OCI-LY7 (cell line): ENCODE results near the gene PTPN13. TPM values are rescaled to one million over a fixed set of nuclear protein-coding genes. Genes with fewer than 3 reads are reported as not detected.

Source experiments
- BruUV-seq: library from RNA; stranded (reverse); fragments of 400-500 nt; replicated peaks from 2 replicates; lab custom pipeline; 2021; lab: Mats Ljungman, UMichigan
- CTCF ChIA-PET: fragments of 300-600 bp; sonication (Branson Sonifier 250); formaldehyde crosslinking; loops from one replicate; lab custom pipeline; 2022; ENCODE audit warnings: antibody characterized with exemption; ENCODE audit not compliant: unreplicated experiment; lab: Charles Lee
- POLR2A ChIA-PET: fragments of 300-600 bp; sonication (Branson Sonifier 250); formaldehyde crosslinking; loops from one replicate; lab custom pipeline; 2022; ENCODE audit warnings: antibody characterized with exemption; lab: Charles Lee
- DNase-seq: peaks from one replicate; pipeline ENCODE4 v3.0.0-alpha.2; 2015; ENCODE audit warnings: low spot score
- H2AFZ ChIP-seq: fragments of 200-600 bp; sonication (generic), shearing (Covaris generic); 2 replicates; pipeline ENCODE4 v1.6.1; 2014; ENCODE audit warnings: mild to moderate bottlenecking, antibody characterized with exemption, low read length, moderate library complexity
- H3K27ac ChIP-seq: fragments of 200-600 bp; sonication (generic); 2 replicates; pipeline ENCODE4 v1.5.1; 2014; ENCODE audit warnings: mixed run types, low read depth, mild to moderate bottlenecking, moderate library complexity, low read length, inconsistent platforms; ENCODE audit not compliant: poor library complexity, severe bottlenecking
- H3K36me3 ChIP-seq: fragments of 200-600 bp; sonication (generic); 2 replicates; pipeline ENCODE4 v1.6.1; 2014; ENCODE audit warnings: mild to moderate bottlenecking, antibody characterized with exemption, low read length, moderate library complexity, mixed read lengths; ENCODE audit not compliant: insufficient read depth
- H3K4me1 ChIP-seq: fragments of 200-600 bp; sonication (generic); 2 replicates; pipeline ENCODE4 v1.5.1; 2014; ENCODE audit warnings: mild to moderate bottlenecking, low read length; ENCODE audit not compliant: insufficient read depth, poor library complexity, severe bottlenecking
- H3K4me2 ChIP-seq: fragments of 200-600 bp; sonication (generic); 2 replicates; pipeline ENCODE4 v1.6.1; 2014; ENCODE audit warnings: mild to moderate bottlenecking, low read length
- H3K4me3 ChIP-seq: fragments of 200-600 bp; sonication (generic); 2 replicates; pipeline ENCODE4 v1.5.1; 2014; ENCODE audit warnings: mild to moderate bottlenecking, low read depth, low read length; ENCODE audit not compliant: poor library complexity, severe bottlenecking
- H3K79me2 ChIP-seq: fragments of 200-600 bp; sonication (generic); 2 replicates; pipeline ENCODE4 v1.6.1; 2016; ENCODE audit warnings: low read depth, mild to moderate bottlenecking, low read length, moderate library complexity, mixed read lengths; ENCODE audit not compliant: insufficient read depth
- H3K9me2 ChIP-seq: fragments of 200-600 bp; sonication (generic); 2 replicates; pipeline ENCODE4 v1.6.1; 2016; ENCODE audit warnings: mild to moderate bottlenecking, low read length, mixed read lengths; ENCODE audit not compliant: insufficient read depth
- H3K9me3 ChIP-seq: fragments of 200-600 bp; sonication (generic); 2 replicates; pipeline ENCODE4 v1.6.1; 2014; ENCODE audit warnings: mild to moderate bottlenecking, mixed run types, low read length, mixed read lengths
- H4K20me1 ChIP-seq: fragments of 200-600 bp; sonication (generic); 2 replicates; pipeline ENCODE4 v1.6.1; 2014; ENCODE audit warnings: mild to moderate bottlenecking, antibody characterized with exemption, low read length, moderate library complexity, mixed read lengths; ENCODE audit not compliant: insufficient read depth
- EZH2phosphoT487 ChIP-seq: fragments of 200-600 bp; sonication (generic); IDR thresholded peaks from 2 replicates; pipeline ENCODE4 v1.6.1; 2018; ENCODE audit warnings: low read depth, borderline replicate concordance, mild to moderate bottlenecking, mixed run types, antibody characterized with exemption, low read length, moderate library complexity, mixed read lengths
- intact Hi-C: fragments of 100-400 bp; cut with micrococcal nuclease; formaldehyde crosslinking; loops from one replicate; pipeline ENCODE4 v1.10.0; 2022; ENCODE audit not compliant: unreplicated experiment
- total RNA-seq, 2 experiments: library from RNA; depleted of rRNA in 1 of 2; stranded (reverse); fragments of >200 nt in 1 of 2; shearing (Covaris generic) in 1 of 2; gene quantifications; 2 replicates each; pipeline ENCODE4 v1.2.3, GENCODE V29; 2014 to 2022
- TF ChIP-seq, protein P1 (sequence below): fragments of 200-600 bp; sonication (generic); conservative IDR thresholded peaks from 2 replicates; pipeline ENCODE4 v1.5.1; 2014; ENCODE audit warnings: mild to moderate bottlenecking, antibody characterized with exemption, low read length, moderate library complexity, mixed read lengths

Gene PTPN13
- total RNA-seq, 2 experiments from 2014 or later = not detected

DNA sequence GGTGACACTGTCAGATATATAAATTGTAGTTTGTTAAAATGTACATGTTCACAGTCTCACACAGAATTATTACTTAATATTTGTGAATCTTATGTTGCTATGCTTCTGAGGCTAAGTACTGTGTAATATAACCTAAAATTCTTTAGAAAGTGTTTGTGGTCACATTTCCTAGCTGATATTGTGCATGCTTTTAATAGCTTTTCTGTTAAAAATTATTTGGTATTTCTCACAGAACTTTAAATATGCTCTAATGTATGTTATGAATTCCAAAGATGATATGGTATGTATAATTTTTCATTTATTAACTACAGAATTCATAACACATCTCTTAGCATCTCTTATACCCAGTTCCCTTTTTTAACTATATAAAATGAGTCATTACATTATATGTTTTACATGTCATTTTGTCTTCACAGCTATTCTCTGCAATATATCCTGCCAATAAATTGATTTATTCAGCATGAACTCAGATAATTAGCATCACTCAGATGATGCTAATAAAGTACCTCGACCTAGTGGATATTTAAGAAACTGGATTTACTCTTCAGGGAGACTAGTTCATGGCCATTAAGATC lies 9.3 kb downstream of the PTPN13 start:
- no peak overlapping the region for H3K27ac ChIP-seq
- no peak overlapping the region for H3K4me2 ChIP-seq
- POLR2A ChIA-PET = interaction anchor here (0.5 to 1.0 kb wide), 3 partner anchors 9 to 313 kb away, joined by 3 to 4 read pairs (median 3); no protein-coding TSS in a partner anchor
- no peak overlapping the region for H3K4me3 ChIP-seq
- TF ChIP-seq, protein P1, sequence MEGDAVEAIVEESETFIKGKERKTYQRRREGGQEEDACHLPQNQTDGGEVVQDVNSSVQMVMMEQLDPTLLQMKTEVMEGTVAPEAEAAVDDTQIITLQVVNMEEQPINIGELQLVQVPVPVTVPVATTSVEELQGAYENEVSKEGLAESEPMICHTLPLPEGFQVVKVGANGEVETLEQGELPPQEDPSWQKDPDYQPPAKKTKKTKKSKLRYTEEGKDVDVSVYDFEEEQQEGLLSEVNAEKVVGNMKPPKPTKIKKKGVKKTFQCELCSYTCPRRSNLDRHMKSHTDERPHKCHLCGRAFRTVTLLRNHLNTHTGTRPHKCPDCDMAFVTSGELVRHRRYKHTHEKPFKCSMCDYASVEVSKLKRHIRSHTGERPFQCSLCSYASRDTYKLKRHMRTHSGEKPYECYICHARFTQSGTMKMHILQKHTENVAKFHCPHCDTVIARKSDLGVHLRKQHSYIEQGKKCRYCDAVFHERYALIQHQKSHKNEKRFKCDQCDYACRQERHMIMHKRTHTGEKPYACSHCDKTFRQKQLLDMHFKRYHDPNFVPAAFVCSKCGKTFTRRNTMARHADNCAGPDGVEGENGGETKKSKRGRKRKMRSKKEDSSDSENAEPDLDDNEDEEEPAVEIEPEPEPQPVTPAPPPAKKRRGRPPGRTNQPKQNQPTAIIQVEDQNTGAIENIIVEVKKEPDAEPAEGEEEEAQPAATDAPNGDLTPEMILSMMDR = no peak
- TF ChIP-seq EZH2phosphoT487 = no peak
- no peak overlapping the region for H2AFZ ChIP-seq
- H3K9me3 ChIP-seq = no peaks in the 10 kb centered on the region
- CTCF ChIA-PET = no interaction called here
- no peaks in the 10 kb centered on the region for H3K79me2 ChIP-seq
- no TSS peak for BruUV-seq
- no peaks in the 10 kb centered on the region for H3K9me2 ChIP-seq
- intact Hi-C loops = no loop called here
- no peaks in the 10 kb centered on the region for H3K36me3 ChIP-seq
- no peak for DNase-seq
- H4K20me1 ChIP-seq = no peaks in the 10 kb centered on the region
- H3K4me1 ChIP-seq = no peaks in the 10 kb centered on the region

- no peaks in the 10 kb centered on the region for H3K9me3 ChIP-seq
- no peaks in the 10 kb centered on the region for H3K79me2 ChIP-seq
- no peaks in the 10 kb centered on the region for H3K4me1 ChIP-seq
- H3K9me2 ChIP-seq = no peaks in the 10 kb centered on the region
- H3K27ac ChIP-seq = no peak overlapping the region
- H3K4me2 ChIP-seq = no peak overlapping the region
- H3K36me3 ChIP-seq = no peaks in the 10 kb centered on the region
- no TSS peak for BruUV-seq
- intact Hi-C loops = no loop called here
- ChIA-PET CTCF (no interaction called here), POLR2A (interaction anchor here (0.6 kb wide), 1 partner anchor 543 kb away, joined by 3 read pairs; no protein-coding TSS in a partner anchor)
- no peaks in the 10 kb centered on the region for H4K20me1 ChIP-seq
- TF ChIP-seq, protein P1 = no peak
- no peak for TF ChIP-seq EZH2phosphoT487
- no peak overlapping the region for H2AFZ ChIP-seq
- no peak overlapping the region for H3K4me3 ChIP-seq
- DNase-seq = no peak
Measured at GRCh38 chr4:86606809-86607208, 12.7 kb downstream of the PTPN13 start.

GRCh38 chr4:86608757-86609375 lies 14.8 kb downstream of the PTPN13 start:
- DNase-seq = no peak
- ChIA-PET CTCF (no interaction called here), POLR2A (interaction anchor here (0.6 kb wide), 1 partner anchor 237 kb away, joined by 3 read pairs; no protein-coding TSS in a partner anchor)
- H3K79me2 ChIP-seq = no peaks in the 10 kb centered on the region
- no peaks in the 10 kb centered on the region for H3K9me2 ChIP-seq
- no peak overlapping the region for H3K4me3 ChIP-seq
- no peaks in the 10 kb centered on the region for H3K36me3 ChIP-seq
- no peaks in the 10 kb centered on the region for H3K9me3 ChIP-seq
- no peak overlapping the region for H3K4me2 ChIP-seq
- H3K27ac ChIP-seq = no peak overlapping the region
- TF ChIP-seq EZH2phosphoT487 = no peak
- TF ChIP-seq, protein P1 = no peak
- no peaks in the 10 kb centered on the region for H3K4me1 ChIP-seq
- no peaks in the 10 kb centered on the region for H4K20me1 ChIP-seq
- BruUV-seq = no TSS peak
- no peak overlapping the region for H2AFZ ChIP-seq
- intact Hi-C loops = no loop called here
